Kidney (tissue), 14 donors: Measurements from ENCODE around the gene CENPA. TPM values are rescaled to one million over a fixed set of nuclear protein-coding genes. Genes with fewer than 3 reads are reported as not detected.

ENCODE experiments used
- DNase-seq, 5 donors: peaks; one replicate each; pipeline ENCODE4 v3.0.0-alpha.2; 2013 to 2020
- FAIRE-seq: peaks from 2 replicates; lab custom pipeline; 2012; peaks lifted over from hg19 to GRCh38; lab: Jason Lieb, UNC
- H3K27ac ChIP-seq, 2 donors: one replicate each; pipeline ENCODE4 v1.7.0; 2013; ENCODE audit warnings: low read depth in 2 of 2, low read length in 2 of 2, inconsistent platforms in 1 of 2
- H3K27me3 ChIP-seq: one replicate; pipeline ENCODE4 v1.7.1; 2013; ENCODE audit warnings: low read length, inconsistent platforms; ENCODE audit not compliant: control insufficient read depth, insufficient read depth
- H3K36me3 ChIP-seq, 3 donors: one replicate each; pipeline versions ENCODE4 v1.7.0 to v1.7.1; 2013; ENCODE audit warnings: low read length in 3 of 3, control low read depth in 1 of 3, inconsistent platforms in 1 of 3; ENCODE audit not compliant: insufficient read depth in 3 of 3, control insufficient read depth in 2 of 3
- H3K4me1 ChIP-seq, 3 donors: one replicate each; pipeline versions ENCODE4 v1.7.0 to v1.7.1; 2013; ENCODE audit warnings: low read length in 3 of 3, inconsistent platforms in 1 of 3, low read depth in 1 of 3; ENCODE audit not compliant: control insufficient read depth in 2 of 3, insufficient read depth in 2 of 3
- H3K4me3 ChIP-seq, 3 donors: one replicate each; pipeline versions ENCODE4 v1.7.0 to v1.8.1; 2013; ENCODE audit warnings: low read length in 3 of 3, control low read depth in 1 of 3, inconsistent platforms in 1 of 3
- H3K9ac ChIP-seq, 3 donors: one replicate each; pipeline versions ENCODE4 v1.7.0 to v1.7.1; 2013; ENCODE audit warnings: low read length in 3 of 3, control low read depth in 1 of 3, inconsistent platforms in 1 of 3
- H3K9me3 ChIP-seq, 3 donors: one replicate each; pipeline versions ENCODE4 v1.7.0 to v1.7.1; 2013; ENCODE audit warnings: low read length in 3 of 3, control low read depth in 1 of 3, inconsistent platforms in 1 of 3; ENCODE audit not compliant: control insufficient read depth in 2 of 3, insufficient read depth in 1 of 3
- intact Hi-C: fragments of 100-400 bp; cut with DNase I; formaldehyde crosslinking; loops from one replicate; pipeline ENCODE4 v1.11.1; 2022
- polyA plus RNA-seq: library from polyadenylated mRNA; stranded (reverse); fragments of 350-450 nt; fragmentation: Illumina TruSeq; extraction: RNeasy Lipid Tissue Mini Kit (QIAGEN cat#74804); gene quantifications from one replicate; pipeline ENCODE4 v1.2.3, GENCODE V29; 2014; ENCODE audit warnings: low read depth, low replicate concordance; ENCODE audit not compliant: insufficient read depth
- total RNA-seq: library from RNA; stranded (reverse); fragmentation: NEBNext Ultra II Directional; extraction: Animal tissue kit (Norgen Biotek cat#: 25700); gene quantifications from one replicate; pipeline ENCODE4 v1.2.1, GENCODE V29; 2021
- TF ChIP-seq, protein P1 (sequence below): IDR thresholded peaks from 3 replicates; pipeline ENCODE4 v1.5.1; 2012; ENCODE audit warnings: mild to moderate bottlenecking, moderate library complexity, borderline replicate concordance; ENCODE audit not compliant: insufficient read depth; ENCODE audit errors: extremely low read depth
- donor health status: control.
- donor health status: control.
- donor health status: control.
- donor health status: control.
- donor health status: control.
- donor health status: DM: yes; HTN: yes; CAD: no.
- donor health status: Normal renal cell carcinoma (clear cell type).

The CENPA gene
- total and polyA plus RNA-seq, 2 donors from 2014 or later, result 0.63 TPM; not detected in 1

- FAIRE-seq (no peak), DNase-seq (peak in 1 of 5 donors; percentile 93)
- Histone ChIP-seq H3K4me1 (peaks cover 0 to 35% (median 21%) of the 10 kb centered on the region in 3 donors), H3K27me3 (no peaks in the 10 kb centered on the region), H3K9me3 (no peaks in the 10 kb centered on the region), H3K9ac (peak overlapping the region in 1 of 3 donors; percentile 38), H3K4me3 (no peak overlapping the region), H3K36me3 (peaks cover 0 to 11% (median 9%) of the 10 kb centered on the region in 3 donors), H3K27ac (peak overlapping the region; percentile 71 to 89)
- TF ChIP-seq, protein P1, sequence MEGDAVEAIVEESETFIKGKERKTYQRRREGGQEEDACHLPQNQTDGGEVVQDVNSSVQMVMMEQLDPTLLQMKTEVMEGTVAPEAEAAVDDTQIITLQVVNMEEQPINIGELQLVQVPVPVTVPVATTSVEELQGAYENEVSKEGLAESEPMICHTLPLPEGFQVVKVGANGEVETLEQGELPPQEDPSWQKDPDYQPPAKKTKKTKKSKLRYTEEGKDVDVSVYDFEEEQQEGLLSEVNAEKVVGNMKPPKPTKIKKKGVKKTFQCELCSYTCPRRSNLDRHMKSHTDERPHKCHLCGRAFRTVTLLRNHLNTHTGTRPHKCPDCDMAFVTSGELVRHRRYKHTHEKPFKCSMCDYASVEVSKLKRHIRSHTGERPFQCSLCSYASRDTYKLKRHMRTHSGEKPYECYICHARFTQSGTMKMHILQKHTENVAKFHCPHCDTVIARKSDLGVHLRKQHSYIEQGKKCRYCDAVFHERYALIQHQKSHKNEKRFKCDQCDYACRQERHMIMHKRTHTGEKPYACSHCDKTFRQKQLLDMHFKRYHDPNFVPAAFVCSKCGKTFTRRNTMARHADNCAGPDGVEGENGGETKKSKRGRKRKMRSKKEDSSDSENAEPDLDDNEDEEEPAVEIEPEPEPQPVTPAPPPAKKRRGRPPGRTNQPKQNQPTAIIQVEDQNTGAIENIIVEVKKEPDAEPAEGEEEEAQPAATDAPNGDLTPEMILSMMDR, result no peak
- intact Hi-C loops, result no loop called here
These were observed 14.8 kb upstream of the CENPA start for GRCh38 chr2:26770986-26771586.

DNA sequence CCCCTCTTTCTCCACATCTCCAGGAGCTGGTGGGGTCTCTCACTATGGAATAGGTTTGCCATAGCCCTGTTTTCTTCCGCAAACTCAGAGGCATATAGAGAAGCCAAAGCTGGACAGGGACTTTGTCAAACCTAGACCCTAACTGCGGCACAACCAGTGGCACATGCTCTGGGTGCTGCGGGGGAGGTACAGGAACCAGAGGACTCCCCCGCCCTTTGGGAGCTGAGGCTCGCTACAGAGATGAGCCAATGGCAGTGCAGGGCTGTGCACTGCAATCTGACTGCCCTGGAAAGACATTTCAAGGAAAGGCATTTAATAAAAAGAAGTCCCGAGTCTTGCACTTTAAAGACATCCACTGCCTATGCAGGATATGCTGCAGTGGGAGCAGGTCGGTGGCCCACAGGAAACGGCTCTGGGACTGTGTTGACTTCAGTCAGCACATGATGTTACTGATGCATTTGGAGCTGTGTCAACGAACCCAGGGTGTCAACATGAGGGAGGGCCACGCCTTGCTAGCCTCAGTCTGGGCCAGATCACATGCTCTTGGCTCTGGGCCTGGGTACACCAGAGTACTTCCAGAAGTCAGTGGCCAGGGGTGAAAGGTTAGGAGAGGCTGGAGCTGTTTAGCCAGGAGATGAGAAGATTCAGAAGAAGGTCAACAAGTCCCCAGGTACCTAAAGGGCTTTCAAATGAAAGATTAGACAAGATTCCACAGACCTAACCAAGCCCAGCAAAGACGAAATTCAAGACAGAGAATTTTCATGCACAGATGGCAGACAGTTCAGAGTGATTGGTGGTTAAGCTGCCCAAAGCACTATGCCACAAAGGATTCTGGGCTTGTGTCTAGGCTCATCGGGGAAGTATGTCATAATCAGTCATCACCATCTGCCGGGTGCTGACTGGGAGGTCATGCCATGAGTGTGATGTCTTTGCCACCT is 13.5 kb upstream of the CENPA start:
- TF ChIP-seq, protein P1, result no peak
- peak overlapping the region in 2 of 3 donors; percentile 4 to 8 for H3K4me3 ChIP-seq
- H3K4me1 ChIP-seq, result peaks cover 0 to 32% (median 21%) of the 10 kb centered on the region in 3 donors
- H3K27me3 ChIP-seq, result no peaks in the 10 kb centered on the region
- intact Hi-C loops, result no loop called here
- H3K36me3 ChIP-seq, result peaks cover 0 to 20% (median 19%) of the 10 kb centered on the region in 3 donors
- peak overlapping the region in 1 of 3 donors; percentile 56 for H3K9ac ChIP-seq
- peak overlapping the region; percentile 71 to 91 for H3K27ac ChIP-seq
- H3K9me3 ChIP-seq, result no peaks in the 10 kb centered on the region
- FAIRE-seq (no peak), DNase-seq (peak in 2 of 5 donors; percentile 41 to 97)

- Histone ChIP-seq H3K27ac (no peak overlapping the region), H3K9ac (no peak overlapping the region), H3K4me3 (no peak overlapping the region), H3K9me3 (no peaks in the 10 kb centered on the region), H3K36me3 (peaks cover 0 to 35% (median 28%) of the 10 kb centered on the region in 3 donors), H3K27me3 (no peaks in the 10 kb centered on the region), H3K4me1 (peaks cover 0 to 18% (median 16%) of the 10 kb centered on the region in 3 donors)
- FAIRE-seq (no peak), DNase-seq (no peak)
- TF ChIP-seq, protein P1, result no peak
- intact Hi-C loops, result no loop called here
These were observed 9.6 kb upstream of the CENPA start for GRCh38 chr2:26776195-26776800.
